Astrocyte (in vitro differentiated cells and primary cell): Measurements from ENCODE around the gene ITPK1. TPM values are rescaled to one million over a fixed set of nuclear protein-coding genes. Genes with fewer than 3 reads are reported as not detected.

Experiments used
- DNase-seq: peaks from one replicate; pipeline ENCODE4 v3.0.0-alpha.2; 2010; ENCODE audit warnings: low read depth
- FAIRE-seq: peaks from 2 replicates; lab custom pipeline; 2011; peaks lifted over from hg19 to GRCh38; lab: Jason Lieb, UNC
- H2AFZ ChIP-seq: 2 replicates; pipeline ENCODE4 v1.6.0; 2012; ENCODE audit warnings: low read depth, low read length, inconsistent platforms
- H3K27ac ChIP-seq: 2 replicates; pipeline ENCODE4 v1.5.1; 2011; ENCODE audit warnings: low read depth, low read length, inconsistent platforms
- H3K27me3 ChIP-seq: 2 replicates; pipeline ENCODE4 v1.6.0; 2011; ENCODE audit warnings: low read length, inconsistent platforms; ENCODE audit not compliant: insufficient read depth
- H3K36me3 ChIP-seq: 2 replicates; pipeline ENCODE4 v1.5.1; 2011; ENCODE audit warnings: low read length, inconsistent platforms; ENCODE audit not compliant: insufficient read depth
- H3K4me1 ChIP-seq: 2 replicates; pipeline ENCODE4 v1.5.1; 2011; ENCODE audit warnings: low read length, inconsistent platforms; ENCODE audit not compliant: insufficient read depth
- H3K4me2 ChIP-seq: 2 replicates; pipeline ENCODE4 v1.6.0; 2012; ENCODE audit warnings: low read length, inconsistent platforms
- H3K4me3 ChIP-seq: 2 replicates; pipeline ENCODE4 v1.5.1; 2011; ENCODE audit warnings: low read depth, mild to moderate bottlenecking, low read length, inconsistent platforms; ENCODE audit not compliant: insufficient read depth
- H3K79me2 ChIP-seq: 2 replicates; pipeline ENCODE4 v1.6.0; 2012; ENCODE audit warnings: mild to moderate bottlenecking, low read length, inconsistent platforms; ENCODE audit not compliant: insufficient read depth
- H3K9ac ChIP-seq: 2 replicates; pipeline ENCODE4 v1.6.0; 2012; ENCODE audit warnings: mild to moderate bottlenecking, low read length, inconsistent platforms
- H3K9me3 ChIP-seq: 2 replicates; pipeline ENCODE4 v1.5.1; 2012; ENCODE audit warnings: low read depth, mild to moderate bottlenecking, low read length, inconsistent platforms; ENCODE audit not compliant: insufficient read depth
- H4K20me1 ChIP-seq: 2 replicates; pipeline ENCODE4 v1.6.0; 2012; ENCODE audit warnings: low read length, inconsistent platforms; ENCODE audit not compliant: insufficient read depth
- H3K27ac Mint-ChIP-seq: one replicate; pipeline ENCODE4 v1.8.0; 2021; ENCODE audit warnings: mild to moderate bottlenecking, mixed read lengths; ENCODE audit not compliant: unreplicated experiment
- H3K27me3 Mint-ChIP-seq: one replicate; pipeline ENCODE4 v1.8.0; 2021; ENCODE audit warnings: low read depth, mixed read lengths; ENCODE audit not compliant: unreplicated experiment
- H3K36me3 Mint-ChIP-seq: one replicate; pipeline ENCODE4 v1.8.0; 2021; ENCODE audit warnings: low read depth, mixed read lengths; ENCODE audit not compliant: unreplicated experiment
- H3K4me1 Mint-ChIP-seq: one replicate; pipeline ENCODE4 v1.8.0; 2021; ENCODE audit warnings: low read depth, mixed read lengths; ENCODE audit not compliant: unreplicated experiment
- H3K4me3 Mint-ChIP-seq: one replicate; pipeline ENCODE4 v1.8.0; 2021; ENCODE audit warnings: mild to moderate bottlenecking, moderate library complexity, mixed read lengths; ENCODE audit not compliant: unreplicated experiment
- H3K9me3 Mint-ChIP-seq: one replicate; pipeline ENCODE4 v1.8.0; 2021; ENCODE audit warnings: mild to moderate bottlenecking, mixed read lengths; ENCODE audit not compliant: unreplicated experiment
- CTCF ChIP-seq: IDR thresholded peaks from 2 replicates; pipeline ENCODE4 v1.5.1; 2011; ENCODE audit warnings: low read depth, mild to moderate bottlenecking, inconsistent platforms, low read length, moderate library complexity; ENCODE audit not compliant: insufficient read depth
- EZH2 ChIP-seq: IDR thresholded peaks from 2 replicates; pipeline ENCODE4 v1.6.1; 2012; ENCODE audit warnings: mild to moderate bottlenecking, low read length, inconsistent platforms; ENCODE audit not compliant: insufficient read depth
- total RNA-seq: library from RNA; stranded (reverse); gene quantifications from 2 replicates; pipeline ENCODE4 v1.2.1, GENCODE V29; 2021

Gene ITPK1
- total RNA-seq, 1 donor from 2014 or later = 13.0 TPM

GRCh38 chr14:92986254-92987147 lies 129.2 kb downstream of the ITPK1 start:
- H3K9ac ChIP-seq = no peak overlapping the region
- Mint-ChIP-seq H3K27ac (no peak overlapping the region), H3K4me3 (no peak overlapping the region), H3K4me1 (peaks cover 17% of the 10 kb centered on the region), H3K27me3 (peaks cover 4% of the 10 kb centered on the region), H3K9me3 (peaks cover 10% of the 10 kb centered on the region), H3K36me3 (peaks cover 5% of the 10 kb centered on the region)
- no peaks in the 10 kb centered on the region for H3K27me3 ChIP-seq
- DNase-seq (peak; percentile 32), FAIRE-seq (peak; percentile 76)
- no peaks in the 10 kb centered on the region for H3K36me3 ChIP-seq
- H4K20me1 ChIP-seq = peaks cover 7% of the 10 kb centered on the region
- no peak overlapping the region for H2AFZ ChIP-seq
- H3K4me2 ChIP-seq = no peak overlapping the region
- H3K79me2 ChIP-seq = no peaks in the 10 kb centered on the region
- H3K27ac ChIP-seq = no peak overlapping the region
- no peaks in the 10 kb centered on the region for H3K9me3 ChIP-seq
- H3K4me3 ChIP-seq = no peak overlapping the region
- TF ChIP-seq EZH2 (no peak), CTCF (no peak)
- H3K4me1 ChIP-seq = peaks cover 6% of the 10 kb centered on the region

- no peak overlapping the region for H3K4me3 ChIP-seq
- no peak overlapping the region for H2AFZ ChIP-seq
- Mint-ChIP-seq H3K9me3 (peaks cover 16% of the 10 kb centered on the region), H3K27me3 (peaks cover 2% of the 10 kb centered on the region), H3K36me3 (peaks cover 9% of the 10 kb centered on the region), H3K4me3 (no peak overlapping the region), H3K27ac (no peak overlapping the region), H3K4me1 (peaks cover 17% of the 10 kb centered on the region)
- H3K27me3 ChIP-seq = no peaks in the 10 kb centered on the region
- no peak overlapping the region for H3K9ac ChIP-seq
- H3K4me1 ChIP-seq = peaks cover 6% of the 10 kb centered on the region
- H3K27ac ChIP-seq = no peak overlapping the region
- H3K36me3 ChIP-seq = no peaks in the 10 kb centered on the region
- FAIRE-seq (no peak), DNase-seq (no peak)
- no peak for TF ChIP-seq EZH2
- no peak for TF ChIP-seq CTCF
- no peak overlapping the region for H3K4me2 ChIP-seq
- peaks cover 7% of the 10 kb centered on the region for H4K20me1 ChIP-seq
- H3K79me2 ChIP-seq = no peaks in the 10 kb centered on the region
- no peaks in the 10 kb centered on the region for H3K9me3 ChIP-seq
Observed at GRCh38 chr14:92985521-92985920, 130.2 kb downstream of the ITPK1 start.

DNA sequence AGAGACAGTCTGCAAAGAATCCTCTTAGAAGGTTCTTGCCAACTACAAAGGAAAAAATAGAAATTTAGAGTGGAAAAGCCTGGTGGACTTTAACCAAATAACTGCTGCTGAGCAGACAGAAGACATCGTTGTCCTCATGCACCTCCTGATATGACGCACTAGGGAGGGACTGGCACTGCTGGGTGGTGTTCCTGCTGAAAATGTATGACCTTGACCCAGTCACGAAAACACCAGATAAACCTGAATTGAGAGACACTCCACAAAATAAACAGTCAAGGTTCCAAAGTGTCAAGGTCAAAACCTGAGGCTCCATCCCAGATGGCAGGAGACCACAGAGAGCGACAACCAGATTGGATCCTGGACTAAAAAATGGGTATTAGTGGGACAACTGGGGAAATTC lies 130.8 kb downstream of the ITPK1 start:
- Histone ChIP-seq H3K27me3 (no peaks in the 10 kb centered on the region), H3K4me2 (no peak overlapping the region), H3K79me2 (no peaks in the 10 kb centered on the region), H3K9ac (no peak overlapping the region), H3K4me1 (peaks cover 6% of the 10 kb centered on the region), H3K36me3 (no peaks in the 10 kb centered on the region), H2AFZ (no peak overlapping the region), H3K4me3 (no peak overlapping the region), H3K27ac (no peak overlapping the region), H4K20me1 (peaks cover 7% of the 10 kb centered on the region), H3K9me3 (no peaks in the 10 kb centered on the region)
- peaks cover 12% of the 10 kb centered on the region for H3K4me1 Mint-ChIP-seq
- DNase-seq (no peak), FAIRE-seq (no peak)
- H3K27ac Mint-ChIP-seq = no peak overlapping the region
- peaks cover 14% of the 10 kb centered on the region for H3K9me3 Mint-ChIP-seq
- peaks cover 2% of the 10 kb centered on the region for H3K27me3 Mint-ChIP-seq
- no peak overlapping the region for H3K4me3 Mint-ChIP-seq
- peaks cover 8% of the 10 kb centered on the region for H3K36me3 Mint-ChIP-seq
- TF ChIP-seq CTCF (no peak), EZH2 (no peak)
